ENCODE results near the gene WDR90.
"Not testable (repeated sequence)": the region's sequence is repeated elsewhere in the genome, so short reads cannot be mapped to it uniquely, and the experiment has no call there.

WDR90 gene

GRCh38 chr16:708019-708418, 58.9 kb downstream of the WDR90 start:
- Histone ChIP-seq H3K27ac (ENCODE audit: low read depth, low read length) (no peak overlapping the region), H3K4me1 (ENCODE audit: control insufficient read depth, insufficient read depth, low read length) (no peaks in the 10 kb centered on the region), H3K27me3 (ENCODE audit: control insufficient read depth, insufficient read depth, low read length) (peaks cover 58% of the 10 kb centered on the region), H3K36me3 (ENCODE audit: control insufficient read depth, insufficient read depth, low read length) (no peaks in the 10 kb centered on the region), H3K9ac (ENCODE audit: low read length) (no peak overlapping the region), H3K4me3 (ENCODE audit: low read length) (no peak overlapping the region)

GRCh38 chr16:708959-709358, 59.8 kb downstream of the WDR90 start:
- Histone ChIP-seq H3K4me3 (ENCODE audit: low read length) (no peak overlapping the region), H3K27ac (ENCODE audit: low read depth, low read length) (no peak overlapping the region), H3K4me1 (ENCODE audit: control insufficient read depth, insufficient read depth, low read length) (no peaks in the 10 kb centered on the region), H3K27me3 (ENCODE audit: control insufficient read depth, insufficient read depth, low read length) (peaks cover 49% of the 10 kb centered on the region), H3K9ac (ENCODE audit: low read length) (no peak overlapping the region), H3K36me3 (ENCODE audit: control insufficient read depth, insufficient read depth, low read length) (no peaks in the 10 kb centered on the region)

- Histone ChIP-seq H3K27ac (ENCODE audit: low read depth, low read length) (no peak overlapping the region), H3K27me3 (ENCODE audit: control insufficient read depth, insufficient read depth, low read length) (peaks cover 41% of the 10 kb centered on the region), H3K4me3 (ENCODE audit: low read length) (no peak overlapping the region), H3K4me1 (ENCODE audit: control insufficient read depth, insufficient read depth, low read length) (no peaks in the 10 kb centered on the region), H3K36me3 (ENCODE audit: control insufficient read depth, insufficient read depth, low read length) (no peaks in the 10 kb centered on the region), H3K9ac (ENCODE audit: low read length) (no peak overlapping the region)
These were observed 60.7 kb downstream of the WDR90 start for GRCh38 chr16:709566-710499.

- Histone ChIP-seq H3K4me1 (ENCODE audit: control insufficient read depth, insufficient read depth, low read length) (no peaks in the 10 kb centered on the region), H3K9ac (ENCODE audit: low read length) (no peak overlapping the region), H3K36me3 (ENCODE audit: control insufficient read depth, insufficient read depth, low read length) (no peaks in the 10 kb centered on the region), H3K27me3 (ENCODE audit: control insufficient read depth, insufficient read depth, low read length) (peaks cover 41% of the 10 kb centered on the region), H3K4me3 (ENCODE audit: low read length) (no peak overlapping the region), H3K27ac (ENCODE audit: low read depth, low read length) (no peak overlapping the region)
These were observed 61.4 kb downstream of the WDR90 start for GRCh38 chr16:710500-711075.

- no peaks in the 10 kb centered on the region for H3K36me3 ChIP-seq (ENCODE audit: control insufficient read depth, insufficient read depth, low read length)
- no peak overlapping the region for H3K9ac ChIP-seq (ENCODE audit: low read length)
- no peak overlapping the region for H3K27ac ChIP-seq (ENCODE audit: low read depth, low read length)
- H3K4me1 ChIP-seq (ENCODE audit: control insufficient read depth, insufficient read depth, low read length) = peaks cover 4% of the 10 kb centered on the region
- peaks cover 45% of the 10 kb centered on the region for H3K27me3 ChIP-seq (ENCODE audit: control insufficient read depth, insufficient read depth, low read length)
- no peak overlapping the region for H3K4me3 ChIP-seq (ENCODE audit: low read length)
These were observed 61.9 kb downstream of the WDR90 start for GRCh38 chr16:711084-711483.

GRCh38 chr16:711548-712320, 62.6 kb downstream of the WDR90 start:
- Histone ChIP-seq H3K4me3 (ENCODE audit: low read length) (no peak overlapping the region), H3K4me1 (ENCODE audit: control insufficient read depth, insufficient read depth, low read length) (peaks cover 7% of the 10 kb centered on the region), H3K36me3 (ENCODE audit: control insufficient read depth, insufficient read depth, low read length) (no peaks in the 10 kb centered on the region), H3K27me3 (ENCODE audit: control insufficient read depth, insufficient read depth, low read length) (peaks cover 45% of the 10 kb centered on the region), H3K9ac (ENCODE audit: low read length) (no peak overlapping the region), H3K27ac (ENCODE audit: low read depth, low read length) (no peak overlapping the region)

- H3K4me1 ChIP-seq (ENCODE audit: control insufficient read depth, insufficient read depth, low read length) = not testable (repeated sequence)
These were observed 63.6 kb downstream of the WDR90 start for GRCh38 chr16:712740-713250.

GRCh38 chr16:714079-714478, 64.9 kb downstream of the WDR90 start:
- Histone ChIP-seq H3K9ac (ENCODE audit: low read length) (no peak overlapping the region), H3K27ac (ENCODE audit: low read depth, low read length) (no peak overlapping the region), H3K4me3 (ENCODE audit: low read length) (no peak overlapping the region), H3K4me1 (ENCODE audit: control insufficient read depth, insufficient read depth, low read length) (peaks cover 7% of the 10 kb centered on the region), H3K36me3 (ENCODE audit: control insufficient read depth, insufficient read depth, low read length) (no peaks in the 10 kb centered on the region), H3K27me3 (ENCODE audit: control insufficient read depth, insufficient read depth, low read length) (peaks cover 28% of the 10 kb centered on the region)

More at GRCh38 chr16:712740-713250, 63.6 kb downstream of the WDR90 start:
- H3K27ac ChIP-seq (ENCODE audit: low read depth, low read length); H3K4me3 ChIP-seq (ENCODE audit: low read length); H3K9ac ChIP-seq (ENCODE audit: low read length); H3K36me3 ChIP-seq (ENCODE audit: control insufficient read depth, insufficient read depth, low read length): not testable (repeated sequence)
- H3K27me3 ChIP-seq (ENCODE audit: control insufficient read depth, insufficient read depth, low read length) = peaks cover 38% of the 10 kb centered on the region

GRCh38 chr16:714558-715476, 65.7 kb downstream of the WDR90 start, which contains the start of gene METRN:
Gene METRN (plus strand): TSS chr16:715118. CDS start chr16:715290, 172 bp downstream.
- Histone ChIP-seq H3K9ac (ENCODE audit: low read length) (peak within 1 kb of the TSS; percentile 21), H3K4me3 (ENCODE audit: low read length) (peak within 1 kb of the TSS; percentile 67), H3K27ac (ENCODE audit: low read depth, low read length) (no peak within 1 kb of the TSS), H3K36me3 (ENCODE audit: control insufficient read depth, insufficient read depth, low read length) (no peaks in the 10 kb centered on the region), H3K4me1 (ENCODE audit: control insufficient read depth, insufficient read depth, low read length) (peaks cover 9% of the 10 kb centered on the region), H3K27me3 (ENCODE audit: control insufficient read depth, insufficient read depth, low read length) (peaks cover 27% of the 10 kb centered on the region)

GRCh38 chr16:715477-716199, 66.5 kb downstream of the WDR90 start:
- H3K4me1 ChIP-seq (ENCODE audit: control insufficient read depth, insufficient read depth, low read length) = peaks cover 15% of the 10 kb centered on the region
- no peak overlapping the region for H3K27ac ChIP-seq (ENCODE audit: low read depth, low read length)
- H3K4me3 ChIP-seq (ENCODE audit: low read length) = peak overlapping the region; percentile 67
- H3K36me3 ChIP-seq (ENCODE audit: control insufficient read depth, insufficient read depth, low read length) = no peaks in the 10 kb centered on the region
- H3K9ac ChIP-seq (ENCODE audit: low read length) = peak overlapping the region; percentile 21
- peaks cover 19% of the 10 kb centered on the region for H3K27me3 ChIP-seq (ENCODE audit: control insufficient read depth, insufficient read depth, low read length)

- Histone ChIP-seq H3K27ac (ENCODE audit: low read depth, low read length) (no peak overlapping the region), H3K27me3 (ENCODE audit: control insufficient read depth, insufficient read depth, low read length) (peaks cover 14% of the 10 kb centered on the region), H3K4me3 (ENCODE audit: low read length) (peak overlapping the region; percentile 67), H3K4me1 (ENCODE audit: control insufficient read depth, insufficient read depth, low read length) (peaks cover 15% of the 10 kb centered on the region), H3K9ac (ENCODE audit: low read length) (no peak overlapping the region), H3K36me3 (ENCODE audit: control insufficient read depth, insufficient read depth, low read length) (no peaks in the 10 kb centered on the region)
These were observed 67.0 kb downstream of the WDR90 start for GRCh38 chr16:716200-716568.
